Measurements from ENCODE around the gene BLVRA.
"Not testable (repeated sequence)": the region's sequence is repeated elsewhere in the genome, so short reads cannot be mapped to it uniquely, and the experiment has no call there.

BLVRA gene

GRCh38 chr7:43768887-43769272 lies 10.4 kb downstream of the BLVRA start:
- no peak overlapping the region for H3K4me3 ChIP-seq (ENCODE audit: low read depth, low read length)

- no peak overlapping the region for H3K4me3 ChIP-seq (ENCODE audit: low read depth, low read length)
Measured at GRCh38 chr7:43769281-43769680, 10.8 kb downstream of the BLVRA start.

- no peak overlapping the region for H3K4me3 ChIP-seq (ENCODE audit: low read depth, low read length)
Measured at GRCh38 chr7:43769791-43770465, 11.4 kb downstream of the BLVRA start.

GRCh38 chr7:43771128-43771527 lies 12.6 kb downstream of the BLVRA start:
- H3K4me3 ChIP-seq (ENCODE audit: low read depth, low read length) = no peak overlapping the region

GRCh38 chr7:43771573-43771972 lies 13.1 kb downstream of the BLVRA start:
- H3K4me3 ChIP-seq (ENCODE audit: low read depth, low read length) = no peak overlapping the region

GRCh38 chr7:43773268-43773667 lies 14.8 kb downstream of the BLVRA start:
- H3K4me3 ChIP-seq (ENCODE audit: low read depth, low read length) = not testable (repeated sequence)

DNA sequence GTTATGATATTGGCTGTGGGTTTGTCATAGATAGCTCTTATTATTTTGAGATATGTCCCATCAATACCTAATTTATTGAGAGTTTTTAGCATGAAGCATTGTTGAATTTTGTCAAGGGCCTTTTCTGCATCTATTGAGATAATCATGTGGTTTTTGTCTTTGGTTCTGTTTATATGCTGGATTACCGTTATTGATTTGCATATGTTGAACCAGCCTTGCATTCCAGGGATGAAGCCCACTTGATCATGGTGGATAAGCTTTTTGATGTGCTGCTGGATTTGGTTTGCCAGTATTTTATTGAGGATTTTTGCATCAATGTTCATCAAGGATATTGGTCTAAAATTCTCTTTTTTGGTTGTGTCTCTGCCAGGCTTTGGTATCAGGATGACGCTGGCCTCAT lies 16.8 kb downstream of the BLVRA start:
- H3K4me3 ChIP-seq (ENCODE audit: low read depth, low read length) = not testable (repeated sequence)

- not testable (repeated sequence) for H3K4me3 ChIP-seq (ENCODE audit: low read depth, low read length)
Measured at GRCh38 chr7:43778293-43779044, 20.0 kb downstream of the BLVRA start.

DNA sequence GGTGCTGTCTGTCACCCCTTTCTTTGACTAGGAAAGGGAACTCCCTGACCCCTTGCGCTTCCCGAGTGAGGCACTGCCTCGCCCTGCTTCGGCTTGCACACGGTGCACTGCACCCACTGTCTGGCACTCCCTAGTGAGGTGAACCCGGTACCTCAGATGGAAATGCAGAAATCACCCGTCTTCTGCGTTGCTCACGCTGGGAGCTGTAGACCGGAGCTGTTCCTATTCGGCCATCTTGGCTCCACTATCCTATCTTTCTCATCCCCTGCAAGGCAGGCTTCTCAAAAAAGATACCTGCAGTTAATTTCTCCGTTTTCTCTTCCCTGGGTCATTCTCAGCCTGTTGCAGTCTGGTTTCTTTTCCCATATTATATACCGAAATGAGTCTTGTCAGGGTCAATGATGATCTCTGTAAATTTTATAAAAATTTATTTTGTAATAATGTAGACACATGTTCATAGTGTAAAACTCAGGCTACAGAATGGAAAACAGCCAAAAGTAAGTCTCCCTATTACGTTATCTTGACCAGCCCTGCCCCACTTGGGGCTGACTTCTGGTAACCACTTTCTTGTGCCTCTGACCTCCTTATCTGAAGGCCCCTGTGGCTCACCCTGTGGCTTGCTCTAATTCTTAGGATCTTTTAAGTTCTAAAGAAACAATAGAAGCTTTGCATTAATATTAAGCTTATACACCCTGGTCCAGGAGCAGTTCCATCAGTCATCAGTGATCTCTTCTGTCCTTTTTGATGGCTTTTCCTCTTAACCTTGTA lies 20.7 kb downstream of the BLVRA start:
- H3K4me3 ChIP-seq (ENCODE audit: low read depth, low read length) = no peak overlapping the region

DNA sequence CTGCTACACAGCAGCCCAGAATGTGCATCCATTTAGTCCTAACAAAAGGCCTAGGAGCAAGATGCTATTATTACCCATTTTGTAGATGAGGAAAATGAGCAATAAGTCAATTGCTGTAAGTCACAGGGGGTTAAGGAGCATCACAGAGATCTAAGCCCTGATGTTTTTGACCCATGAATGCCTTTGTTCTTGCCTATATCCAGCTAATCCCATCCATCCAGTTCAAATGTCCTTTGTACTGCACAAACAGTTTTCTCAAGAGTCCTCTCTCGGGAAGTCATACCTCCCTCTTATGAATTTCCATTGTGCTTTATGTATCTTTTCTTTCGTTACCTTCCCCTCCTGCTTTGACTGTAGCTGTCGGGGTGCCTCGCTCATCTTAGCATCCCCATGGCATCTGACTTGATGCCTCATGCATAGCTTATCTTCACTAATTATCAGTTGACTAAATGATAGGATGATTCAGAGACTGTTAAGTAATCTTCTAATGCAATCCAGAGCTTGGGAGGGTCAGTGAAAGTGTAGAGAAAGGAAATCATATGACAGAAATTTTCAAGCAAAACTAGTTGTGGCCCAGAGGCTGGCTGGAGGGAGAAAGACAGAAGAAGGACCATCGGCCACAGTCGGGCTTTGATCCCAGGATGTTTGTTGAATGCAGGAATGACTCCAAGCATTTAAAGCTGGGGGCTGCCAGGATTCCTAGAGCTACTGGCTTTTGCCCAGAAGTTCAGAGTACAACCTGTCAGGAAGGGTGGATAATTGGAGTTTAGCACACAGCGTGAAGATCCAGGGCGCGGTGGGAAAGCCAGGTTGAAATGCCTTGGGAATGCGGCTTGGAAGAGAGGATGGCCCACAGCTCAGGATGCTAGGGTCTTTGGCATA lies 23.5 kb downstream of the BLVRA start:
- no peak overlapping the region for H3K4me3 ChIP-seq (ENCODE audit: low read depth, low read length)

- no peak overlapping the region for H3K4me3 ChIP-seq (ENCODE audit: low read depth, low read length)
Measured at GRCh38 chr7:43782768-43783555, 24.5 kb downstream of the BLVRA start.

DNA sequence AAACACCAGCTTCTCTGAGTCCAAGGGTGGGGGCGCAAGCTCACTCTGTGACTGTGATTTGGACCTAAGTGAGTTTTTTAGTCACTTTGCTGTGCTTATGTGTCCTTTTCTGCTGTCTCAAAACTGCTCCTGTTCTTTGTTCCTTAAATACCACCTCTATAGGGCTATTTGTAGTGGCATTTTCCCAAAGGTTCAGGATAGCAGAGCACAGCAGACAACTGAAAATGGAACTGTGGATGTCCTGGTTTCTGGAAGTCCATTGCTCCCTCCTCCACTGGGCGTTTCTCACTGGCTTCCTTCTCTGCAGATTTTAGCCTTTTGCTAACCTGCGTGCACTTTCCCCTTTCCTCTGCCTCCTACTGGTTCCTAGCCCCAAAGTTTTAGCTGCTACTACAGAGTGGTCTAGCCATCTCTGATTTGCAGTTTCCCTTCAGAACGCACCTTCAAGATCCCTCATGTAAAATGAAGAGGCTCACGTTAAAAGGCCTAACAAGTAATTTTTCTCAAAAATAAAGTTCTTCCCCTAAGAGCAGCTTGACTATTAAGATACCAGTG lies 25.6 kb downstream of the BLVRA start:
- H3K4me3 ChIP-seq (ENCODE audit: low read depth, low read length) = no peak overlapping the region

GRCh38 chr7:43784585-43785087 lies 26.2 kb downstream of the BLVRA start:
- H3K4me3 ChIP-seq (ENCODE audit: low read depth, low read length) = not testable (repeated sequence)

DNA sequence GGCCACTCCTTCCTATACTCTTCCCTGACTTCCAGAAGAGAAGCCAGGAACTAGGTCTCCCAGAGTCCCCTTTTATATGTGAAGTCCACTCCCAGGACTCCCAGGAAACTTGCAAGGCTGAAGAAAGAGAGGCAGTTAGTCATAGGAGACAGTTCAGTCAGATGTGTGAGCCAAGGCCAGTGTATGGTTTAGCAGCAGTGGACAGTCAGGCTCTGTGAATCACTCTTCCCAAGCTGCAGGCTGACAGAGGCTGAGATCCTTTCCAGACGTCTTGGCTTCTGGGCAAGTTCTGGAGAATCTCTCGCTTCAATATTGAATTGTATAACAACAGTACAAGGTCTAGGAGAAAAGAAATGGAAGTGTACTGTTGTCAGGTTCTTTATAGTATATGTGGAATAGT lies 26.9 kb downstream of the BLVRA start:
- no peak overlapping the region for H3K4me3 ChIP-seq (ENCODE audit: low read depth, low read length)

DNA sequence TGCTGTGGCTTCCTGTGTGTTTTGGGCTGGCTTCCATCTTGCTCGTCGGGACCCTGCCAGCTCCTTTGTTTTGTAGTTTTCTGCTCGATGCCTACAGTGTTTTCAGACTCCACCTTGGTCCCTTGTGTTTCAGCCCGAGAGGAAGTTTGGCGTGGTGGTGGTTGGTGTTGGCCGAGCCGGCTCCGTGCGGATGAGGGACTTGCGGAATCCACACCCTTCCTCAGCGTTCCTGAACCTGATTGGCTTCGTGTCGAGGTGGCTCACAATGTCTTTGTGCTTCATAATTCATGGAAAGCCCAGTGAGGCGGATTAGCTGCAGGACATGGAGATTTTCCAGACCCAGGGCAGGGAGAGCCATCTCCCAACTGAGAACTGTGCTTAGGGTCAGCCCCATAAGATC lies 29.3 kb downstream of the BLVRA start:
- no peak overlapping the region for H3K4me3 ChIP-seq (ENCODE audit: low read depth, low read length)

- H3K4me3 ChIP-seq (ENCODE audit: low read depth, low read length) = no peak overlapping the region
Measured at GRCh38 chr7:43790006-43790405, 31.5 kb downstream of the BLVRA start.

DNA sequence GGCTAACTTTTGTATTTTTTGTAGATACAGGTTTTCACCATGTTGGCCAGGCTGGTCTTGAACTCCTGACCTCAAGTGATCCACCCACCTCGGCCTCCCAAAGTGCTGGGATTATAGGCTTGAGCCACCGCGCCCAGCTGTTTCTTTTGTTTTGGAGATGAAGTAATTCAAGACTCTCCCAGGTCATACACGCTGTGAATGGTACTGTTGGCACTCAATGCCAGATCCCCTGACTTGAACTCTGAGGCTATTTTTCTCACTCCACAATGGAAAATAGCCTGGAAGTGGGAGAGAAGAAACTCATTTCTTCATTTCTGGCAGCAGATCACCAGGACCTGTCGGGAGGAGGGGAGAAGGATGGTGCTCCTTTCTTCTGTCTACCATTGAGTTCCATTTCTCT lies 32.4 kb downstream of the BLVRA start:
- H3K4me3 ChIP-seq (ENCODE audit: low read depth, low read length) = no peak overlapping the region

- no peak overlapping the region for H3K4me3 ChIP-seq (ENCODE audit: low read depth, low read length)
Measured at GRCh38 chr7:43791665-43792064, 33.2 kb downstream of the BLVRA start.

DNA sequence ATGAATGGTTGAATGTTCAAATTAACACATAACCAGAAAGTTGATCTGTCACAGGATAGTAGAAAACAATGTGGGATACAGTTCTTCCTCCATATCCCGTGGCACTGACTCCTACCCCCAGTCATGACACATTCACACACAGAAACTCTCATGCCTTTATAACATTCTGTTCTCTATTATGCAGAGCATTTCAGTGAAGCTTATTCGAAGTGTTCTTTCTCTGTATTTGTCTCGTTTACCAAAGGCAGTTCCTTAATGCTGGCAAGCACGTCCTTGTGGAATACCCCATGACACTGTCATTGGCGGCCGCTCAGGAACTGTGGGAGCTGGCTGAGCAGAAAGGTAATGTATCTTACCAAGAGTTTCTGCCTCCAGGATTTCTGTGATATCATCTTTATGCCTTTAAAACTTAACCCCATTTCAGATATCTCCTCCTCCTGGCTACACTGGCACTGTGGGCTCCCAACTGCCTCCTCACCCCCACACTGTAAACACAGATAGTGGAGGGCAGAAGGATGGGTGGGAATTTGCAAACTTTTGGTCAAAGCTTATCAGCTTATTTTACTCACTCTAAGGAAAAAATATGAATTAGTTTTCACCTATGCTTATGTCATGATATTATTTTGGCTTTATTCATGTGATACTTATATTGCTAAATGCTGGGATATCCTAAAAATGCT lies 34.1 kb downstream of the BLVRA start:
- H3K4me3 ChIP-seq (ENCODE audit: low read depth, low read length) = no peak overlapping the region
